ENCODE data around the gene PPP2R2B.

The PPP2R2B gene

DNA sequence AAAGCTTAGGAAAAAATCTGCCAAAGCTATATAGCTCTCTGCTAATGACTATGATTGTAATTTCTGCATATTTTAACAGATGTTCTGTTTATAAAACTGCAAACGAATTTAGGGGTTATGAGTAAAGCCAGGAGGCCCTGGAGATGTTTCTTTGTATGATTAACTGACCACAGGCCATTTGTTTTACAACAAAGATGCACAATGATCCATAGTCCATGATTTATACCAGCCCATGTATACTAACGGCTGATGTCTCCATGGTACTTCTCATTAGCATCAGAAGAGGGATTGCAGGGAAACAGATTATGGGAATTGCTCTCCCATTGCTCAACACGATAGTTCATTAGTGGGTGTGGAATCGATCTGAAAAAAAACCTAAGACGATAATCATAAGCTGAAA lies 78.9 kb downstream of the PPP2R2B start:
- H2BK15ac ChIP-seq (ENCODE audit: low read depth, poor library complexity, severe bottlenecking), result no peak overlapping the region
- no peak overlapping the region for H2AFZ ChIP-seq (ENCODE audit: low read depth, low read length)
- peak; percentile 5 for DNase-seq
- no peaks in the 10 kb centered on the region for H3K27me3 ChIP-seq (ENCODE audit: control insufficient read depth in 1 of 2, insufficient read depth in 1 of 2, low read length in 2 of 2)
- H3K23ac ChIP-seq (ENCODE audit: low read length in 2 of 2), result no peak overlapping the region
- H2BK120ac ChIP-seq (ENCODE audit: low read depth, low read length), result no peak overlapping the region
- no peaks in the 10 kb centered on the region for H3K79me1 ChIP-seq (replicated peaks; ENCODE audit: low read length, poor library complexity, severe bottlenecking)
- no peak overlapping the region for H3K18ac ChIP-seq (ENCODE audit: low read depth in 1 of 2, low read length in 2 of 2)
- no peak overlapping the region for H3K4me3 ChIP-seq (ENCODE audit: insufficient read depth in 1 of 2, low read depth in 1 of 2, low read length in 2 of 2)
- H3K4me2 ChIP-seq (ENCODE audit: low read length, poor library complexity, severe bottlenecking), result no peak overlapping the region
- H3K4me1 ChIP-seq (ENCODE audit: control insufficient read depth, insufficient read depth, low read depth, low read length), result no peaks in the 10 kb centered on the region
- no peak overlapping the region for H4K91ac ChIP-seq (ENCODE audit: low read length)
- no peaks in the 10 kb centered on the region for H3K9me3 ChIP-seq (ENCODE audit: control insufficient read depth, low read length)
- no peak overlapping the region for H3K14ac ChIP-seq (ENCODE audit: low read length in 2 of 2)
- H2BK5ac ChIP-seq (ENCODE audit: low read depth, low read length, poor library complexity, severe bottlenecking), result no peak overlapping the region
- no peak overlapping the region for H4K8ac ChIP-seq (ENCODE audit: low read length)
- 48% methylated on average over 2 of the region's 5 CpGs for WGBS
- H3K27ac ChIP-seq (ENCODE audit: low read length, poor library complexity, severe bottlenecking), result no peak overlapping the region
- no peak overlapping the region for H3K4ac ChIP-seq (ENCODE audit: low read depth in 1 of 2, low read length in 2 of 2)
- H3K9ac ChIP-seq (ENCODE audit: low read length), result no peak overlapping the region
- H2AK5ac ChIP-seq (ENCODE audit: low read length, severe bottlenecking), result no peak overlapping the region
- no peaks in the 10 kb centered on the region for H3K36me3 ChIP-seq (ENCODE audit: control insufficient read depth in 1 of 2, insufficient read depth in 2 of 2, low read depth in 1 of 2, low read length in 2 of 2)
- H2BK12ac ChIP-seq (ENCODE audit: low read length in 2 of 2), result no peak overlapping the region

DNA sequence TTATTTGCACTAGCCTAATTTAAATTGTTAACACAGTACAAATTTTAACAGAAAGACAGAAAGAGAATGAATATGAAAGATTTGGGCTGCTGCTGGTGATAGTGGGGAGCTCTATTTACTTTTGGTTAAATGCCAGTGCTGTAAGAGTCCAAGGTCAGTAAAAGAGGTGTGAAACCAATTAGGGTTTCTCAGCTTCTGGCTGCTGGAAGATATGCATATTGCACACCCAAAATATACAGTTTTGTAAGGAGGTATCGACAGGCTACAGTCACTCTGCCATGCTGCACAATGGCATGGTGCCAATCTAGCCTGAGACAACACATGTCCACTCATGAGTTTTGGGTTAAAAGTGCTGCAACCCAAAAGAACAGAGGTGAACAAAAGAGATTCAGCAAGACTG lies 79.3 kb downstream of the PPP2R2B start:
- H3K4ac ChIP-seq (ENCODE audit: low read depth in 1 of 2, low read length in 2 of 2), result no peak overlapping the region
- no peaks in the 10 kb centered on the region for H3K79me1 ChIP-seq (replicated peaks; ENCODE audit: low read length, poor library complexity, severe bottlenecking)
- no peak overlapping the region for H2BK12ac ChIP-seq (ENCODE audit: low read length in 2 of 2)
- H4K8ac ChIP-seq (ENCODE audit: low read length), result no peak overlapping the region
- H3K9me3 ChIP-seq (ENCODE audit: control insufficient read depth, low read length), result no peaks in the 10 kb centered on the region
- H2AFZ ChIP-seq (ENCODE audit: low read depth, low read length), result no peak overlapping the region
- no peak overlapping the region for H2AK5ac ChIP-seq (ENCODE audit: low read length, severe bottlenecking)
- no peak overlapping the region for H3K27ac ChIP-seq (ENCODE audit: low read length, poor library complexity, severe bottlenecking)
- H3K4me2 ChIP-seq (ENCODE audit: low read length, poor library complexity, severe bottlenecking), result no peak overlapping the region
- no peaks in the 10 kb centered on the region for H3K4me1 ChIP-seq (ENCODE audit: control insufficient read depth, insufficient read depth, low read depth, low read length)
- H2BK120ac ChIP-seq (ENCODE audit: low read depth, low read length), result no peak overlapping the region
- DNase-seq, result no peak
- H3K14ac ChIP-seq (ENCODE audit: low read length in 2 of 2), result no peak overlapping the region
- H3K23ac ChIP-seq (ENCODE audit: low read length in 2 of 2), result no peak overlapping the region
- H3K36me3 ChIP-seq (ENCODE audit: control insufficient read depth in 1 of 2, insufficient read depth in 2 of 2, low read depth in 1 of 2, low read length in 2 of 2), result no peaks in the 10 kb centered on the region
- no peak overlapping the region for H4K91ac ChIP-seq (ENCODE audit: low read length)
- H2BK5ac ChIP-seq (ENCODE audit: low read depth, low read length, poor library complexity, severe bottlenecking), result no peak overlapping the region
- H3K9ac ChIP-seq (ENCODE audit: low read length), result no peak overlapping the region
- no peaks in the 10 kb centered on the region for H3K27me3 ChIP-seq (ENCODE audit: control insufficient read depth in 1 of 2, insufficient read depth in 1 of 2, low read length in 2 of 2)
- no peak overlapping the region for H3K18ac ChIP-seq (ENCODE audit: low read depth in 1 of 2, low read length in 2 of 2)
- no peak overlapping the region for H3K4me3 ChIP-seq (ENCODE audit: insufficient read depth in 1 of 2, low read depth in 1 of 2, low read length in 2 of 2)
- 65% methylated on average over 1 of the region's 1 CpG for WGBS
- no peak overlapping the region for H2BK15ac ChIP-seq (ENCODE audit: low read depth, poor library complexity, severe bottlenecking)

DNA sequence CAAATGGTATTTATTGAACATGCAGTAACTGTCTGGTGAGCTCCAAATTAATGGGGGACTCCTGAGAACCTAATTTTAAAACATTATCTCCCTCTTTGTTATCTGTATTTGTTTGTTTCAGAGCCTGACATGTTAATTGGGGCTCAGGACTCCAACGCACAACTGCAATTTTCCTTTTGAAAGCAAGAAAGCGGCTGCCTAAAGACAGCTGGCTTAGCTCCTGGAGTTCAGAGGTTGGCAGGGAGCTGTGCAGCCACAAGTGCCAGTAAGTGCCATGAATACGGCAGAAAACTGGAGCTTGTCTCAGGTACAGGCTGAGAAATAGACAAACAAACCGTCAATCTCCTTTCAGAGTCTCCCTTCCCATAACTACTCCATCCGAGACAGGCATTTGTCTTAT lies 80.9 kb downstream of the PPP2R2B start:
- Histone ChIP-seq H2BK15ac (ENCODE audit: low read depth, poor library complexity, severe bottlenecking) (no peak overlapping the region), H3K4ac (ENCODE audit: low read depth in 1 of 2, low read length in 2 of 2) (no peak overlapping the region), H2BK120ac (ENCODE audit: low read depth, low read length) (no peak overlapping the region), H3K9ac (ENCODE audit: low read length) (no peak overlapping the region), H3K14ac (ENCODE audit: low read length in 2 of 2) (no peak overlapping the region), H3K27me3 (ENCODE audit: control insufficient read depth in 1 of 2, insufficient read depth in 1 of 2, low read length in 2 of 2) (no peaks in the 10 kb centered on the region), H2BK5ac (ENCODE audit: low read depth, low read length, poor library complexity, severe bottlenecking) (no peak overlapping the region), H2BK12ac (ENCODE audit: low read length in 2 of 2) (no peak overlapping the region), H3K4me3 (ENCODE audit: insufficient read depth in 1 of 2, low read depth in 1 of 2, low read length in 2 of 2) (no peak overlapping the region), H3K79me1 (replicated peaks; ENCODE audit: low read length, poor library complexity, severe bottlenecking) (no peaks in the 10 kb centered on the region), H4K8ac (ENCODE audit: low read length) (no peak overlapping the region), H3K27ac (ENCODE audit: low read length, poor library complexity, severe bottlenecking) (no peak overlapping the region), H4K91ac (ENCODE audit: low read length) (no peak overlapping the region), H3K36me3 (ENCODE audit: control insufficient read depth in 1 of 2, insufficient read depth in 2 of 2, low read depth in 1 of 2, low read length in 2 of 2) (no peaks in the 10 kb centered on the region), H3K18ac (ENCODE audit: low read depth in 1 of 2, low read length in 2 of 2) (no peak overlapping the region), H3K4me2 (ENCODE audit: low read length, poor library complexity, severe bottlenecking) (no peak overlapping the region), H3K23ac (ENCODE audit: low read length in 2 of 2) (no peak overlapping the region), H2AFZ (ENCODE audit: low read depth, low read length) (no peak overlapping the region), H2AK5ac (ENCODE audit: low read length, severe bottlenecking) (no peak overlapping the region), H3K9me3 (ENCODE audit: control insufficient read depth, low read length) (no peaks in the 10 kb centered on the region), H3K4me1 (ENCODE audit: control insufficient read depth, insufficient read depth, low read depth, low read length) (no peaks in the 10 kb centered on the region)
- no peak for DNase-seq
- 60% methylated on average over 3 of the region's 5 CpGs for WGBS

DNA sequence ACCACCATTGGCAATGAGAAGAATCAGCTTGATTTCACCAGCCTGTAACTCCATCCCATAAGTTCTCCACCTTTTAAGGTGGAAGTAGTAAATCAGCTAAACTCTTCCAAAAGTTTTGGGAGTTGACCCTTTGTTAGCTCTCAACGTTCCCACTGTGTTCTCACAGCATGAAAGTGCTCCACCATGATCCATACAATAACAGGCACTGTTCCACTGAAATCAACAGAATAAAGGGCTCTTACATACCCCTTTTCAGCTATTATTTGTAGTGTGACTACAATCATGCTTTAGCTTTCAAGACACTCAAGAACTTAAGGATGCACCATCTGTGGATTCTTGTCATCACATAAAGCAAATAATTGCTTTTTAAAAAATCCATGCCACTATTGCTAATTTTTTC lies 81.6 kb downstream of the PPP2R2B start:
- Histone ChIP-seq H4K91ac (ENCODE audit: low read length) (no peak overlapping the region), H3K14ac (ENCODE audit: low read length in 2 of 2) (no peak overlapping the region), H3K18ac (ENCODE audit: low read depth in 1 of 2, low read length in 2 of 2) (no peak overlapping the region), H3K9ac (ENCODE audit: low read length) (no peak overlapping the region), H2BK120ac (ENCODE audit: low read depth, low read length) (no peak overlapping the region), H2AFZ (ENCODE audit: low read depth, low read length) (no peak overlapping the region), H2BK5ac (ENCODE audit: low read depth, low read length, poor library complexity, severe bottlenecking) (no peak overlapping the region), H2AK5ac (ENCODE audit: low read length, severe bottlenecking) (no peak overlapping the region), H3K4ac (ENCODE audit: low read depth in 1 of 2, low read length in 2 of 2) (no peak overlapping the region), H2BK12ac (ENCODE audit: low read length in 2 of 2) (no peak overlapping the region), H4K8ac (ENCODE audit: low read length) (no peak overlapping the region), H3K23ac (ENCODE audit: low read length in 2 of 2) (no peak overlapping the region), H2BK15ac (ENCODE audit: low read depth, poor library complexity, severe bottlenecking) (no peak overlapping the region), H3K27me3 (ENCODE audit: control insufficient read depth in 1 of 2, insufficient read depth in 1 of 2, low read length in 2 of 2) (no peaks in the 10 kb centered on the region), H3K27ac (ENCODE audit: low read length, poor library complexity, severe bottlenecking) (no peak overlapping the region), H3K9me3 (ENCODE audit: control insufficient read depth, low read length) (no peaks in the 10 kb centered on the region), H3K36me3 (ENCODE audit: control insufficient read depth in 1 of 2, insufficient read depth in 2 of 2, low read depth in 1 of 2, low read length in 2 of 2) (no peaks in the 10 kb centered on the region), H3K4me2 (ENCODE audit: low read length, poor library complexity, severe bottlenecking) (no peak overlapping the region), H3K4me1 (ENCODE audit: control insufficient read depth, insufficient read depth, low read depth, low read length) (no peaks in the 10 kb centered on the region), H3K79me1 (replicated peaks; ENCODE audit: low read length, poor library complexity, severe bottlenecking) (no peaks in the 10 kb centered on the region), H3K4me3 (ENCODE audit: insufficient read depth in 1 of 2, low read depth in 1 of 2, low read length in 2 of 2) (no peak overlapping the region)
- 40% methylated on average over 1 of the region's 1 CpG for WGBS
- no peak for DNase-seq

Measured in mesenchymal stem cell (in vitro differentiated cells and primary cell).